ENCODE results near the gene TMC8.
A peak's percentile ranks its signal among the peaks of the same experiment; 100 is the strongest.

The TMC8 gene

GRCh38 chr17:78132767-78133178, 2.2 kb downstream of the TMC8 start:
- 0 out of 2 replicates have a peak, but pooled peaks have one; percentile 3 for TF ChIP-seq HIC1 (tag by site-specific recombination; IDR thresholded peaks at IDR 0.05)
- TF ChIP-seq OVOL3 (tag by site-specific recombination; IDR thresholded peaks at IDR 0.05), result no peak
- Histone ChIP-seq H3K4me1 (ENCODE audit: control insufficient read depth, insufficient read depth, low read length) (peaks cover 3% of the 10 kb centered on the region; the same call in 1 of the 2 replicates), H3K36me3 (ENCODE audit: control insufficient read depth in 2 of 2, insufficient read depth in 1 of 2, low read length in 2 of 2) (no peaks in the 10 kb centered on the region), H3K27ac (ENCODE audit: extremely low read depth, low read depth, low read length) (no peak overlapping the region), H3K9me3 (ENCODE audit: control insufficient read depth, insufficient read depth, low read depth, low read length) (no peaks in the 10 kb centered on the region), H3K4me3 (ENCODE audit: low read depth, low read length) (no peak overlapping the region)
- ChIA-PET POLR2A (no interaction called here), CTCF (interaction anchor here (1.2 to 2.8 kb wide), 2 partner anchors 17 to 19 kb away, joined by 4 to 11 read pairs; no protein-coding TSS in a partner anchor)

GRCh38 chr17:78133179-78133951, 2.8 kb downstream of the TMC8 start:
- no peak overlapping the region for H3K4me3 ChIP-seq (ENCODE audit: low read depth, low read length)
- H3K27ac ChIP-seq (ENCODE audit: extremely low read depth, low read depth, low read length), result no peak overlapping the region
- H3K36me3 ChIP-seq (ENCODE audit: control insufficient read depth in 2 of 2, insufficient read depth in 1 of 2, low read length in 2 of 2), result no peaks in the 10 kb centered on the region
- POLR2A ChIA-PET, result interaction anchor here (1.1 to 1.4 kb wide), 2 partner anchors 53 to 175 kb away, joined by 3 to 6 read pairs; partner anchors contain the start of gene TNRC6C
- CTCF ChIA-PET, result interaction anchor here (0.7 to 2.8 kb wide), 14 partner anchors 11 to 114 kb away, joined by 3 to 15 read pairs (median 5); no protein-coding TSS in a partner anchor
- no peaks in the 10 kb centered on the region for H3K9me3 ChIP-seq (ENCODE audit: control insufficient read depth, insufficient read depth, low read depth, low read length)
- no peaks in the 10 kb centered on the region for H3K4me1 ChIP-seq (ENCODE audit: control insufficient read depth, insufficient read depth, low read length)
- TF ChIP-seq PRDM10 (tag by site-specific recombination; IDR thresholded peaks at IDR 0.05), result no peak
- TF ChIP-seq WT1 (tag by site-specific recombination; IDR thresholded peaks at IDR 0.05), result no peak
- TF ChIP-seq MYNN (tag by site-specific recombination; IDR thresholded peaks at IDR 0.05; ENCODE audit: borderline replicate concordance), result no peak
- no peak for TF ChIP-seq HOXA7 (CRISPR knock-in tag; IDR thresholded peaks at IDR 0.05; ENCODE audit: borderline replicate concordance)
- TF ChIP-seq ZFP37 (tag by site-specific recombination; IDR thresholded peaks at IDR 0.05), result no peak
- TF ChIP-seq ZBTB26 (tag by site-specific recombination; optimal IDR thresholded peaks at IDR 0.05), result no peak
- TF ChIP-seq ZNF544 (tag by site-specific recombination; IDR thresholded peaks at IDR 0.05), result no peak
- no peak for TF ChIP-seq TCF7L2 (IDR thresholded peaks at IDR 0.05; ENCODE audit: borderline replicate concordance, low read depth, low read length)
- no peak for TF ChIP-seq ZBTB7A (tag by site-specific recombination; IDR thresholded peaks at IDR 0.05; ENCODE audit: low read depth)
- no peak for TF ChIP-seq ZNF610 (tag by site-specific recombination; IDR thresholded peaks at IDR 0.05; ENCODE audit: borderline replicate concordance)
- no peak for TF ChIP-seq ZNF768 (tag by site-specific recombination; IDR thresholded peaks at IDR 0.05)
- TF ChIP-seq ZNF335 (tag by site-specific recombination; conservative IDR thresholded peaks at IDR 0.05), result no peak
- no peak for TF ChIP-seq ZNF239 (tag by site-specific recombination; IDR thresholded peaks at IDR 0.05)
- TF ChIP-seq ZNF621 (tag by site-specific recombination; IDR thresholded peaks at IDR 0.05), result no peak
- TF ChIP-seq ZNF404 (tag by site-specific recombination; IDR thresholded peaks at IDR 0.05), result no peak
- no peak for TF ChIP-seq ZNF521 (tag by site-specific recombination; IDR thresholded peaks at IDR 0.05)
- no peak for TF ChIP-seq KLF1 (tag by site-specific recombination; IDR thresholded peaks at IDR 0.05)
